A549 (cell line): ENCODE data around the gene ST6GALNAC1. TPM values are rescaled to one million over a fixed set of nuclear protein-coding genes. Genes with fewer than 3 reads are reported as not detected.

ENCODE experiments used
- ATAC-seq, 2 experiments: fragments of 200-7000 bp in 1 of 2; fragments of >200 bp in 1 of 2; cut with Nextera tagmentation in 1 of 2; cut with Tn5 transposase in 1 of 2; 3 replicates each; pipeline versions ENCODE4 v1.8.0 to v1.9.1; 2018 to 2020; ENCODE audit warnings: mild to moderate bottlenecking in 1 of 2, moderate library complexity in 1 of 2
- CTCF ChIA-PET: fragments of 300-600 bp; sonication (Branson Sonifier 250); formaldehyde crosslinking; extraction: SDS; loops from one replicate; lab custom pipeline; 2021; ENCODE audit warnings: antibody characterized with exemption, inconsistent platforms; lab: Yijun Ruan, JAX
- POLR2A ChIA-PET: fragments of 350-600 bp; formaldehyde crosslinking; extraction: SDS; loops from one replicate; lab custom pipeline; 2021; ENCODE audit warnings: antibody characterized with exemption, inconsistent platforms; lab: Yijun Ruan, JAX
- DNase-seq, 2 experiments: peaks; one replicate each; pipeline versions ENCODE4 v3.0.0 to v3.0.0-alpha.2; 2011 to 2016; ENCODE audit warnings: low read depth in 1 of 2, low spot score in 1 of 2
- FAIRE-seq: peaks from 2 replicates; lab custom pipeline; 2011; peaks lifted over from hg19 to GRCh38; lab: Jason Lieb, UNC
- H3K27ac ChIP-seq, 2 experiments: fragments of >200 bp; sonication (Bioruptor Twin); formaldehyde crosslinking; 3 replicates each; pipeline ENCODE4 v1.5.1; 2016 to 2017
- H3K4me1 ChIP-seq: fragments of >200 bp; sonication (Bioruptor Twin); formaldehyde crosslinking; 3 replicates; pipeline ENCODE4 v1.6.1; 2016
- H3K4me2 ChIP-seq: fragments of >200 bp; sonication (Bioruptor Twin); formaldehyde crosslinking; 3 replicates; pipeline ENCODE4 v1.6.1; 2016
- H3K4me3 ChIP-seq: fragments of >200 bp; sonication (Bioruptor Twin); formaldehyde crosslinking; 3 replicates; pipeline ENCODE4 v1.5.1; 2016
- H3K9me3 ChIP-seq: fragments of >200 bp; sonication (Bioruptor Twin); formaldehyde crosslinking; 3 replicates; pipeline ENCODE4 v1.6.1; 2016
- BHLHE40 ChIP-seq: IDR thresholded peaks from 2 replicates; pipeline ENCODE4 v1.6.1; 2012; ENCODE audit warnings: low read depth, low read length, inconsistent platforms
- CBX2 ChIP-seq: fragments of 200-600 bp; sonication (generic); IDR thresholded peaks from 2 replicates; pipeline ENCODE4 v1.6.1; 2016; ENCODE audit warnings: low read depth, mild to moderate bottlenecking, borderline replicate concordance
- CBX8 ChIP-seq: fragments of 200-600 bp; sonication (generic); IDR thresholded peaks from 2 replicates; pipeline ENCODE4 v1.6.1; 2016
- CEBPB ChIP-seq, 2 experiments: fragments of >200 bp in 1 of 2; sonication (Bioruptor Twin) in 1 of 2; formaldehyde crosslinking in 1 of 2; IDR thresholded peaks; 2 replicates each; pipeline ENCODE4 v1.6.1; 2012 to 2016
- CTCF ChIP-seq: fragments of >200 bp; sonication (Bioruptor Twin); formaldehyde crosslinking; IDR thresholded peaks from 3 replicates; pipeline ENCODE4 v1.5.1; 2016
- E2F6 ChIP-seq: IDR thresholded peaks from 2 replicates; pipeline ENCODE4 v1.6.1; 2012; ENCODE audit warnings: low read depth, borderline replicate concordance
- EHMT2 ChIP-seq: fragments of 200-600 bp; sonication (generic); IDR thresholded peaks from 2 replicates; pipeline ENCODE4 v1.6.1; 2016; ENCODE audit warnings: antibody characterized with exemption, low read depth, mild to moderate bottlenecking, moderate library complexity
- ELK1 ChIP-seq: fragments of 150-350 bp; IDR thresholded peaks from 2 replicates; pipeline ENCODE4 v1.6.1; 2014; ENCODE audit warnings: low read depth, mild to moderate bottlenecking, low read length
- EP300 ChIP-seq, 2 experiments: fragments of >200 bp; sonication (Bioruptor Twin); formaldehyde crosslinking; IDR thresholded peaks; 2 replicates in 1 of 2; 3 replicates in 1 of 2; pipeline ENCODE4 v1.6.1; 2016 to 2017
- HDAC2 ChIP-seq: fragments of 200-600 bp; sonication (generic); IDR thresholded peaks from 2 replicates; pipeline ENCODE4 v1.6.1; 2016
- HES2 ChIP-seq: fragments of >200 bp; sonication (Bioruptor Twin); formaldehyde crosslinking; IDR thresholded peaks from 2 replicates; pipeline ENCODE4 v1.6.1; 2016
- HEYL ChIP-seq: fragments of 250-450 bp; sonication (Bioruptor Pico); IDR thresholded peaks from 2 replicates; pipeline ENCODE4 v1.8.0; 2021; ENCODE audit warnings: mild to moderate bottlenecking, moderate library complexity
- HMGXB4 ChIP-seq: fragments of 250-450 bp; sonication (Bioruptor Pico); IDR thresholded peaks from 2 replicates; pipeline ENCODE4 v1.5.0; 2021; ENCODE audit warnings: mild to moderate bottlenecking, moderate library complexity, borderline replicate concordance
- HOXA7 ChIP-seq: fragments of 250-450 bp; sonication (Bioruptor Pico); IDR thresholded peaks from 2 replicates; pipeline ENCODE4 v1.5.0; 2020; ENCODE audit warnings: mild to moderate bottlenecking, moderate library complexity
- HOXB5 ChIP-seq: fragments of 250-450 bp; sonication (Bioruptor Pico); IDR thresholded peaks from 2 replicates; pipeline ENCODE4 v1.5.0; 2020; ENCODE audit warnings: mild to moderate bottlenecking, moderate library complexity
- JUNB ChIP-seq: fragments of >200 bp; sonication (Bioruptor Twin); formaldehyde crosslinking; IDR thresholded peaks from 2 replicates; pipeline ENCODE4 v1.6.1; 2016
- KDM1A ChIP-seq: fragments of 200-600 bp; sonication (generic); IDR thresholded peaks from 2 replicates; pipeline ENCODE4 v1.6.1; 2016; ENCODE audit warnings: low read depth, mild to moderate bottlenecking
- MAFK ChIP-seq: fragments of 450-650 bp; IDR thresholded peaks from 2 replicates; pipeline ENCODE4 v1.6.1; 2014; ENCODE audit not compliant: partially characterized antibody
- MAZ ChIP-seq: fragments of 150-350 bp; IDR thresholded peaks from 2 replicates; pipeline ENCODE4 v1.6.1; 2014; ENCODE audit warnings: antibody characterized with exemption, low read depth, low read length, borderline replicate concordance
- MYC ChIP-seq: IDR thresholded peaks from 2 replicates; pipeline ENCODE4 v1.6.1; 2012; ENCODE audit warnings: mild to moderate bottlenecking, inconsistent platforms, low read length, improper control_type of control experiment, borderline replicate concordance
- NFE2L2 ChIP-seq: fragments of 150-350 bp; conservative IDR thresholded peaks from 2 replicates; pipeline ENCODE4 v1.6.1; 2014; ENCODE audit warnings: low read length
- NR3C1 ChIP-seq: fragments of >200 bp; sonication (Bioruptor Twin); formaldehyde crosslinking; IDR thresholded peaks from 3 replicates; pipeline ENCODE4 v1.6.1; 2017
- PHF8 ChIP-seq: fragments of 200-600 bp; sonication (generic); IDR thresholded peaks from 2 replicates; pipeline ENCODE4 v1.6.1; 2016; ENCODE audit warnings: low read depth, mild to moderate bottlenecking, antibody characterized with exemption, moderate library complexity, borderline replicate concordance
- POLR2AphosphoS2 ChIP-seq: conservative IDR thresholded peaks from 2 replicates; pipeline ENCODE4 v1.6.1; 2012; ENCODE audit warnings: low read length, improper control_type of control experiment, inconsistent platforms
- RAD21 ChIP-seq, 2 experiments: fragments of >200 bp in 1 of 2; sonication (Bioruptor Twin) in 1 of 2; formaldehyde crosslinking in 1 of 2; IDR thresholded peaks in 1 of 2; conservative IDR thresholded peaks in 1 of 2; 2 replicates in 1 of 2; 3 replicates in 1 of 2; pipeline ENCODE4 v1.6.1; 2012 to 2018; ENCODE audit warnings: inconsistent platforms in 1 of 2
- RARB ChIP-seq: fragments of 250-450 bp; sonication (Bioruptor Pico); IDR thresholded peaks from 2 replicates; pipeline ENCODE4 v1.8.0; 2021; ENCODE audit warnings: mild to moderate bottlenecking, moderate library complexity
- RCOR1 ChIP-seq: fragments of 150-350 bp; IDR thresholded peaks from 2 replicates; pipeline ENCODE4 v1.6.1; 2014; ENCODE audit warnings: antibody characterized with exemption, low read length, low read depth
- RFX5 ChIP-seq: fragments of 450-650 bp; IDR thresholded peaks from 2 replicates; pipeline ENCODE4 v1.7.1; 2014; ENCODE audit warnings: antibody characterized with exemption, mild to moderate bottlenecking, moderate library complexity
- RNF2 ChIP-seq: fragments of 200-600 bp; sonication (generic); IDR thresholded peaks from 2 replicates; pipeline ENCODE4 v1.6.1; 2016; ENCODE audit warnings: low read depth, mild to moderate bottlenecking, antibody characterized with exemption, moderate library complexity, borderline replicate concordance
- SMC3 ChIP-seq: fragments of >200 bp; sonication (Bioruptor Twin); formaldehyde crosslinking; IDR thresholded peaks from 3 replicates; pipeline ENCODE4 v1.6.1; 2018; ENCODE audit warnings: inconsistent platforms
- SREBF2 ChIP-seq: fragments of 450-650 bp; IDR thresholded peaks from 2 replicates; pipeline ENCODE4 v1.6.1; 2014; ENCODE audit warnings: mild to moderate bottlenecking, moderate library complexity
- TFCP2L1 ChIP-seq: fragments of 250-450 bp; sonication (Bioruptor Pico); IDR thresholded peaks from 2 replicates; pipeline ENCODE4 v1.5.0; 2021; ENCODE audit warnings: mild to moderate bottlenecking
- ZC3H11A ChIP-seq: fragments of 450-650 bp; IDR thresholded peaks from 2 replicates; pipeline ENCODE4 v1.6.1; 2014; ENCODE audit warnings: antibody characterized with exemption, mild to moderate bottlenecking
- ZFP36 ChIP-seq: fragments of 450-650 bp; IDR thresholded peaks from 2 replicates; pipeline ENCODE4 v1.6.1; 2014; ENCODE audit warnings: borderline replicate concordance; ENCODE audit not compliant: partially characterized antibody
- ZNF302 ChIP-seq: fragments of 250-450 bp; sonication (Bioruptor Pico); IDR thresholded peaks from 2 replicates; pipeline ENCODE4 v1.9.0; 2021; ENCODE audit warnings: inconsistent platforms, mild to moderate bottlenecking, moderate library complexity
- ZSCAN20 ChIP-seq: fragments of 250-450 bp; sonication (Bioruptor Pico); IDR thresholded peaks from 2 replicates; pipeline ENCODE4 v1.8.0; 2022; ENCODE audit warnings: mild to moderate bottlenecking, moderate library complexity
- WGBS: methylation state at CpG from one replicate; pipeline ENCODE4 v1.1.6; 2017; ENCODE audit errors: missing lambda C conversion rate; 5-methylcytosine and 5-hydroxymethylcytosine counted together
- polyA plus RNA-seq, 4 experiments: library from polyadenylated mRNA; depleted of rRNA in 3 of 4; stranded (reverse); fragments of >200 nt; fragmentation: RNase III in 1 of 4; extraction: RNeasy Plus Mini Kit Qiagen cat#74134 plus additional on column Dnase treatment in 1 of 4; gene quantifications; 2 replicates in 3 of 4; 3 replicates in 1 of 4; pipeline ENCODE4 v1.2.3, GENCODE V29; 2011 to 2017

The ST6GALNAC1 gene
- polyA plus RNA-seq, 2 of the 4 experiments (the other 2 are of a cell fraction), result 0.27 to 0.72 TPM

GRCh38 chr17:76585649-76586593 lies 57.6 kb downstream of the ST6GALNAC1 start, which contains the start of gene ST6GALNAC2:
Gene ST6GALNAC2, minus strand, starts transcription at chr17:76585860. Its CDS starts 52 bp downstream, at chr17:76585808.
- POLR2A ChIA-PET, result interaction anchor here (0.6 to 2.0 kb wide), 4 partner anchors 28 to 197 kb away, joined by 3 to 7 read pairs (median 4); no protein-coding TSS in a partner anchor
- peak within 1 kb of the TSS; percentile 76 to 89 for H3K27ac ChIP-seq
- peak; percentile 84 to 92 for ATAC-seq
- DNase-seq, result peak; percentile 59 to 70
- no peaks in the 10 kb centered on the region for H3K9me3 ChIP-seq
- peak within 1 kb of the TSS; percentile 64 for H3K4me3 ChIP-seq
- WGBS, result 15% methylated on average over 13 of the region's 84 CpGs
- CTCF ChIA-PET, result interaction anchor here (1.0 to 7.0 kb wide), 24 partner anchors 8 to 133 kb away, joined by 3 to 50 read pairs (median 6); no protein-coding TSS in a partner anchor
- FAIRE-seq, result no peak
- H3K4me2 ChIP-seq, result peak within 1 kb of the TSS; percentile 99
- 0 out of 3 replicates have a peak, but pooled peaks cover 3% of the 10 kb centered on the region for H3K4me1 ChIP-seq
- TF ChIP-seq SMC3, result peak; percentile 44; the same call in 1 of the 3 replicates
- TF ChIP-seq EHMT2, result no peak
- TF ChIP-seq HOXB5, result no peak
- TF ChIP-seq MAFK, result no peak
- TF ChIP-seq CBX8, result no peak
- no peak for TF ChIP-seq MYC
- TF ChIP-seq RAD21 (conservative IDR thresholded peaks at IDR 0.05 in 1 of 2, IDR thresholded peaks at IDR 0.05 in 1 of 2), result peak; percentile 33 to 59; a peak in 4 of 5 replicates
- no peak for TF ChIP-seq RFX5
- no peak for TF ChIP-seq RCOR1
- TF ChIP-seq JUNB, result no peak
- no peak for TF ChIP-seq SREBF2
- TF ChIP-seq TFCP2L1 (CRISPR knock-in tag), result no peak
- no peak for TF ChIP-seq MAZ
- TF ChIP-seq PHF8, result no peak
- TF ChIP-seq CBX2, result no peak
- no peak for TF ChIP-seq POLR2AphosphoS2
- TF ChIP-seq KDM1A, result no peak
- TF ChIP-seq E2F6, result peak; percentile 54; the same call in 1 of the 2 replicates
- TF ChIP-seq HEYL (CRISPR knock-in tag), result no peak
- TF ChIP-seq RNF2, result 0 out of 2 replicates have a peak, but pooled peaks have one; percentile 34
- no peak for TF ChIP-seq EP300 (IDR thresholded peaks at IDR 0.05)
- TF ChIP-seq CTCF, result peak; percentile 25; the same call in 2 of the 3 replicates
- TF ChIP-seq ZC3H11A, result no peak
- no peak for TF ChIP-seq HES2
- no peak for TF ChIP-seq CEBPB (IDR thresholded peaks at IDR 0.05)
- TF ChIP-seq NFE2L2, result no peak
- no peak for TF ChIP-seq HDAC2
- no peak for TF ChIP-seq ZSCAN20 (CRISPR knock-in tag)
- TF ChIP-seq HOXA7 (CRISPR knock-in tag), result no peak
- TF ChIP-seq ZFP36, result no peak
- no peak for TF ChIP-seq ELK1
- TF ChIP-seq ZNF302 (CRISPR knock-in tag), result no peak
- no peak for TF ChIP-seq RARB
- TF ChIP-seq HMGXB4 (CRISPR knock-in tag), result no peak
- no peak for TF ChIP-seq BHLHE40
- TF ChIP-seq NR3C1, result no peak
